Measurements from ENCODE around the gene CACNB2.

CACNB2 gene

GRCh38 chr10:18483516-18484186 lies 343.4 kb downstream of the CACNB2 start:
- H3K36me3 ChIP-seq (ENCODE audit: control insufficient read depth, low read length) = no peaks in the 10 kb centered on the region
- H3K9me2 ChIP-seq (replicated peaks; ENCODE audit: control insufficient read depth, low read length) = no peaks in the 10 kb centered on the region
- no peak overlapping the region for H3K27ac ChIP-seq (ENCODE audit: low read depth, low read length)
- H3K4me2 ChIP-seq (ENCODE audit: low read length) = no peak overlapping the region
- no peaks in the 10 kb centered on the region for H3K9me3 ChIP-seq (ENCODE audit: control insufficient read depth, insufficient read depth, low read length)
- no peaks in the 10 kb centered on the region for H3K79me2 ChIP-seq (ENCODE audit: control insufficient read depth, low read length)
- TF ChIP-seq CTCF (IDR thresholded peaks at IDR 0.05; ENCODE audit: low read depth, low read length, poor library complexity, severe bottlenecking) (no peak), EZH2phosphoT487 (IDR thresholded peaks at IDR 0.05; ENCODE audit: borderline replicate concordance, low read length) (no peak)
- H3K4me3 ChIP-seq (ENCODE audit: low read length) = no peak overlapping the region
- H3F3A ChIP-seq (ENCODE audit: control insufficient read depth, insufficient read depth) = no peaks in the 10 kb centered on the region
- H3K4me1 ChIP-seq (ENCODE audit: control insufficient read depth, low read length) = no peaks in the 10 kb centered on the region
- H3K27me3 ChIP-seq (ENCODE audit: control insufficient read depth, low read length) = no peaks in the 10 kb centered on the region
- H4K20me1 ChIP-seq (ENCODE audit: control insufficient read depth, insufficient read depth, low read depth, low read length) = no peaks in the 10 kb centered on the region

GRCh38 chr10:18486438-18486837 lies 346.2 kb downstream of the CACNB2 start:
- H3F3A ChIP-seq (ENCODE audit: control insufficient read depth, insufficient read depth) = no peaks in the 10 kb centered on the region
- no peak overlapping the region for H3K27ac ChIP-seq (ENCODE audit: low read depth, low read length)
- H3K4me2 ChIP-seq (ENCODE audit: low read length) = no peak overlapping the region
- no peaks in the 10 kb centered on the region for H3K36me3 ChIP-seq (ENCODE audit: control insufficient read depth, low read length)
- TF ChIP-seq EZH2phosphoT487 (IDR thresholded peaks at IDR 0.05; ENCODE audit: borderline replicate concordance, low read length) (no peak), CTCF (IDR thresholded peaks at IDR 0.05; ENCODE audit: low read depth, low read length, poor library complexity, severe bottlenecking) (no peak)
- H3K4me1 ChIP-seq (ENCODE audit: control insufficient read depth, low read length) = no peaks in the 10 kb centered on the region
- no peak overlapping the region for H3K4me3 ChIP-seq (ENCODE audit: low read length)
- no peaks in the 10 kb centered on the region for H3K79me2 ChIP-seq (ENCODE audit: control insufficient read depth, low read length)
- H3K27me3 ChIP-seq (ENCODE audit: control insufficient read depth, low read length) = no peaks in the 10 kb centered on the region
- no peaks in the 10 kb centered on the region for H4K20me1 ChIP-seq (ENCODE audit: control insufficient read depth, insufficient read depth, low read depth, low read length)
- H3K9me3 ChIP-seq (ENCODE audit: control insufficient read depth, insufficient read depth, low read length) = no peaks in the 10 kb centered on the region
- no peaks in the 10 kb centered on the region for H3K9me2 ChIP-seq (replicated peaks; ENCODE audit: control insufficient read depth, low read length)

GRCh38 chr10:18490755-18491154 lies 350.5 kb downstream of the CACNB2 start:
- TF ChIP-seq CTCF (IDR thresholded peaks at IDR 0.05; ENCODE audit: low read depth, low read length, poor library complexity, severe bottlenecking) = no peak
- no peak for TF ChIP-seq EZH2phosphoT487 (IDR thresholded peaks at IDR 0.05; ENCODE audit: borderline replicate concordance, low read length)
- Histone ChIP-seq H3K9me2 (replicated peaks; ENCODE audit: control insufficient read depth, low read length) (no peaks in the 10 kb centered on the region), H3K27me3 (ENCODE audit: control insufficient read depth, low read length) (no peaks in the 10 kb centered on the region)

More at GRCh38 chr10:18490755-18491154, 350.5 kb downstream of the CACNB2 start:
- no peaks in the 10 kb centered on the region for H3K4me1 ChIP-seq (ENCODE audit: control insufficient read depth, low read length)
- H3K79me2 ChIP-seq (ENCODE audit: control insufficient read depth, low read length) = no peaks in the 10 kb centered on the region
- no peak overlapping the region for H3K4me2 ChIP-seq (ENCODE audit: low read length)
- H4K20me1 ChIP-seq (ENCODE audit: control insufficient read depth, insufficient read depth, low read depth, low read length) = no peaks in the 10 kb centered on the region
- H3K36me3 ChIP-seq (ENCODE audit: control insufficient read depth, low read length) = no peaks in the 10 kb centered on the region
- no peak overlapping the region for H3K27ac ChIP-seq (ENCODE audit: low read depth, low read length)
- no peaks in the 10 kb centered on the region for H3K9me3 ChIP-seq (ENCODE audit: control insufficient read depth, insufficient read depth, low read length)
- H3K4me3 ChIP-seq (ENCODE audit: low read length) = no peak overlapping the region
- no peaks in the 10 kb centered on the region for H3F3A ChIP-seq (ENCODE audit: control insufficient read depth, insufficient read depth)

All from DOHH2 (cell line).